Gastrocnemius medialis (tissue), 4 donors: Measurements from ENCODE around the gene FZD10. TPM values are rescaled to one million over a fixed set of nuclear protein-coding genes. Genes with fewer than 3 reads are reported as not detected.

Experiments
- ATAC-seq, 2 donors: fragments of 150-250 bp; one replicate each; pipeline ENCODE4 v1.9.1; 2016
- DNase-seq, 2 donors: peaks; one replicate each; pipeline ENCODE4 v3.0.0-alpha.2; 2019
- H3K27ac ChIP-seq, 4 donors: fragments of 200-600 bp; sonication (generic); 1 replicate in 1 of 4; 2 replicates in 3 of 4; pipeline ENCODE4 v1.5.1; 2016 to 2018; ENCODE audit warnings: mild to moderate bottlenecking in 2 of 4, moderate library complexity in 1 of 4
- H3K27me3 ChIP-seq, 3 donors: fragments of 200-600 bp; sonication (generic) in 2 of 3; 1 replicate in 1 of 3; 2 replicates in 2 of 3; pipeline versions ENCODE4 v1.5.1 to v1.6.0; 2016 to 2019; ENCODE audit warnings: mild to moderate bottlenecking in 1 of 3, moderate library complexity in 1 of 3
- H3K36me3 ChIP-seq, 2 donors: fragments of 200-600 bp; sonication (generic) in 1 of 2; one replicate each; pipeline ENCODE4 v1.5.1; 2017 to 2018
- H3K4me1 ChIP-seq, 2 donors: fragments of 200-600 bp; sonication (generic) in 1 of 2; one replicate each; pipeline ENCODE4 v1.5.1; 2016 to 2017; ENCODE audit warnings: mild to moderate bottlenecking in 2 of 2
- H3K4me3 ChIP-seq, 4 donors: fragments of 200-600 bp; sonication (generic) in 3 of 4; 1 replicate in 1 of 4; 2 replicates in 3 of 4; pipeline ENCODE4 v1.5.1; 2016 to 2019; ENCODE audit warnings: mild to moderate bottlenecking in 2 of 4
- H3K9me3 ChIP-seq, 3 donors: fragments of 200-600 bp; sonication (generic) in 2 of 3; 1 replicate in 1 of 3; 2 replicates in 2 of 3; pipeline ENCODE4 v1.5.1; 2016 to 2019
- POLR2A ChIP-seq, 2 donors: fragments of 450-650 bp; IDR thresholded peaks; one replicate each; pipeline ENCODE4 v1.6.1; 2017; ENCODE audit warnings: antibody characterized with exemption in 2 of 2, mild to moderate bottlenecking in 2 of 2, moderate library complexity in 2 of 2
- in situ Hi-C, 4 donors: fragments of 200-750 bp; cut with MboI; loops; one replicate each; pipeline versions ENCODE4 v1.15.0 to v1.8.0; 2017; ENCODE audit warnings: low sequenced_read_pairs in 4 of 4
- intact Hi-C: fragments of 100-400 bp; cut with DNase I; formaldehyde crosslinking; loops from one replicate; pipeline ENCODE4 v1.15.1; 2023; ENCODE audit warnings: low total_unique reads
- total RNA-seq, 4 donors: library from RNA; depleted of rRNA; stranded (reverse); fragments of >200 nt; gene quantifications; one replicate each; pipeline versions ENCODE4 v1.1.0 to v1.2.3, GENCODE V29; 2016
- TF ChIP-seq, protein P1 (sequence below), 5 experiments: fragments of 450-650 bp in 3 of 5; fragments of 200-600 bp in 2 of 5; sonication (generic) in 2 of 5; IDR thresholded peaks in 4 of 5; conservative IDR thresholded peaks in 1 of 5; 1 replicate in 4 of 5; 2 replicates in 1 of 5; pipeline ENCODE4 v1.5.1; 2016 to 2019; ENCODE audit warnings: antibody characterized with exemption in 5 of 5, mild to moderate bottlenecking in 3 of 5, moderate library complexity in 3 of 5

Gene FZD10
- total RNA-seq, 4 donors from 2014 or later: 0.15 to 2.3 (median 1.1) TPM; not detected in 1

- no peak for DNase-seq
- no peak for ATAC-seq
- H3K9me3 ChIP-seq: no peaks in the 10 kb centered on the region
- no peaks in the 10 kb centered on the region for H3K27me3 ChIP-seq
- no peaks in the 10 kb centered on the region for H3K4me1 ChIP-seq
- H3K4me3 ChIP-seq: no peak overlapping the region
- intact Hi-C loops (no loop called here), in situ Hi-C loops (no loop called here)
- no peak for TF ChIP-seq POLR2A (IDR thresholded peaks at IDR 0.05)
- TF ChIP-seq, protein P1, sequence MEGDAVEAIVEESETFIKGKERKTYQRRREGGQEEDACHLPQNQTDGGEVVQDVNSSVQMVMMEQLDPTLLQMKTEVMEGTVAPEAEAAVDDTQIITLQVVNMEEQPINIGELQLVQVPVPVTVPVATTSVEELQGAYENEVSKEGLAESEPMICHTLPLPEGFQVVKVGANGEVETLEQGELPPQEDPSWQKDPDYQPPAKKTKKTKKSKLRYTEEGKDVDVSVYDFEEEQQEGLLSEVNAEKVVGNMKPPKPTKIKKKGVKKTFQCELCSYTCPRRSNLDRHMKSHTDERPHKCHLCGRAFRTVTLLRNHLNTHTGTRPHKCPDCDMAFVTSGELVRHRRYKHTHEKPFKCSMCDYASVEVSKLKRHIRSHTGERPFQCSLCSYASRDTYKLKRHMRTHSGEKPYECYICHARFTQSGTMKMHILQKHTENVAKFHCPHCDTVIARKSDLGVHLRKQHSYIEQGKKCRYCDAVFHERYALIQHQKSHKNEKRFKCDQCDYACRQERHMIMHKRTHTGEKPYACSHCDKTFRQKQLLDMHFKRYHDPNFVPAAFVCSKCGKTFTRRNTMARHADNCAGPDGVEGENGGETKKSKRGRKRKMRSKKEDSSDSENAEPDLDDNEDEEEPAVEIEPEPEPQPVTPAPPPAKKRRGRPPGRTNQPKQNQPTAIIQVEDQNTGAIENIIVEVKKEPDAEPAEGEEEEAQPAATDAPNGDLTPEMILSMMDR (IDR thresholded peaks at IDR 0.05 in 4 of 5, conservative IDR thresholded peaks at IDR 0.05 in 1 of 5): no peak
- H3K36me3 ChIP-seq: no peaks in the 10 kb centered on the region
- H3K27ac ChIP-seq: no peak overlapping the region
Measured at GRCh38 chr12:130195776-130196175, 33.5 kb downstream of the FZD10 start.

DNA sequence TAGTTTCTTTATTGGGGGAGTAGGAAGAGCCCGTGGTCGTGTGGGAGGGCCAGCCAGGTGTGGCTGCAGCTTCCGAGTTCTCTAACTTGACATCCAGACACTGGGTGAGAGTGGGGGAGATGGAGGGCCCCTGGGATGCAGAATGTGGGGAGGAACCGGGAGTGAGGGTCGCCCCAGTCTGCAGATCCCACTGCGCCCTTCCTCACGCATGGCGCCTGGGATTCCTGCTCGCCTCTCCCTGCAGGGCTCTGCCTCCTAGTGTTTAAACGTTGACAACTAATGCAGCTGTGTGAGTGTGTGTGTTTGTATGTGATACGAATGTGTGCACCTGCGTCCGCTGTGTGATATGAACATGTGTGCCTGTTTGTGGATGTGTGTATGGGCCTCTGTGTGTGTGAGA, 34.6 kb downstream of the FZD10 start:
- ATAC-seq (no peak), DNase-seq (no peak)
- H3K27ac ChIP-seq: no peak overlapping the region
- H3K36me3 ChIP-seq: no peaks in the 10 kb centered on the region
- H3K27me3 ChIP-seq: no peaks in the 10 kb centered on the region
- in situ Hi-C loops: no loop called here
- H3K4me3 ChIP-seq: no peak overlapping the region
- intact Hi-C loops: no loop called here
- TF ChIP-seq, protein P1 (IDR thresholded peaks at IDR 0.05 in 4 of 5, conservative IDR thresholded peaks at IDR 0.05 in 1 of 5): no peak
- no peak for TF ChIP-seq POLR2A (IDR thresholded peaks at IDR 0.05)
- H3K4me1 ChIP-seq: no peaks in the 10 kb centered on the region
- no peaks in the 10 kb centered on the region for H3K9me3 ChIP-seq

DNA sequence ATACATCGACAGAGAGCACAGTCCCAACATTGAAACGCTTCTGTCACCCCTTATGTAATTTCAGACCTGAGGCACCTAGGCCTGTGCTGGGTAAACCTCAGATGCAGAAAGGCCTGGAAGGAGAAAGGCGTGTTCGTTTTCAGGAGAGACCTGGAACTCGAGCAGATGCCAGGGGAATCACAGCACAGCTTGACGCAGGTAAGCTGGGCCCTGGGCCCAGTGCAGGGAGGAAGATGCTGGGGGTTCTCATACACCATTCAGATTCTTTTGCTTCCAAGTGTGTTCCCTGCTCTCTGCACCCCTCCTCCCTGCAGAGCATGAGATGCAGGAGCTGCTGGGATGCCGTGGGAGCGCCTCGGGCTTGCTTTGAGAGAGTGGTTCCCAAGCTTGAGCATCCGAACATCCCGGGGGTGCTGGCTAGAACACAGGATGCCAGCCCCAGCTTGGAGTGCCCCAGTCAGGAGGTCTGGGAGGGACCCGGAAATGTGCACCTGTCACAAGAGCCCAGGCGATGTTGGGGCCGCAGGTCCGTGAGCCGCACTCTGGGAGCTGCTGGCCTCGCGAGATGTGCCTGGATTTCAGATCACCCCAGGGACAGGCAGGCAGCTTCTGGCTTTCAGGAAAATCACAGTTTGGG, 35.9 kb downstream of the FZD10 start:
- no peak for TF ChIP-seq POLR2A (IDR thresholded peaks at IDR 0.05)
- TF ChIP-seq, protein P1 (IDR thresholded peaks at IDR 0.05 in 4 of 5, conservative IDR thresholded peaks at IDR 0.05 in 1 of 5): no peak
- intact Hi-C loops: no loop called here
- no peaks in the 10 kb centered on the region for H3K4me1 ChIP-seq
- H3K9me3 ChIP-seq: no peaks in the 10 kb centered on the region
- H3K27ac ChIP-seq: no peak overlapping the region
- no peaks in the 10 kb centered on the region for H3K36me3 ChIP-seq
- ATAC-seq: no peak
- in situ Hi-C loops: no loop called here
- no peaks in the 10 kb centered on the region for H3K27me3 ChIP-seq
- DNase-seq: no peak
- H3K4me3 ChIP-seq: no peak overlapping the region

DNA sequence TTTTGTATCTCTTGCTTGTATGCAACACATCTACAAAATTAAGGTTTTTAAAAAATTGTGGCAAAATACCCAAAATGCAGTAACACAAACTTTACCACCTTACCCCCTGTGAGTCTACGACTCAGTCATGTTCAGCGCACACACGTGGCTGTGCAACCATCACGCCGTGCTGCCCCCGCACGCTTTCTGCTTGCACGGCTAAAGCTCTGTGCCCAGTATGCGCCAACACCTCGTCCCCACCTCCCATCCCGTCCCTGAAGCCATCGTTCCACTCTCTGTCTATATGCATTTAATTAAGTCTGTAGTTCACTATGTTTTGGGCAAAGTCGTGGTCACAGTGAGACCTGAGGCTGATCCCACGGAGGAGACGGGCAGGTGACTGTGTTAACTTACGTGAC, 36.4 kb downstream of the FZD10 start:
- in situ Hi-C loops: no loop called here
- Histone ChIP-seq H3K27ac (no peak overlapping the region), H3K4me3 (no peak overlapping the region), H3K9me3 (no peaks in the 10 kb centered on the region), H3K36me3 (no peaks in the 10 kb centered on the region), H3K4me1 (no peaks in the 10 kb centered on the region), H3K27me3 (no peaks in the 10 kb centered on the region)
- DNase-seq (no peak), ATAC-seq (no peak)
- intact Hi-C loops: no loop called here
- TF ChIP-seq, protein P1 (IDR thresholded peaks at IDR 0.05 in 4 of 5, conservative IDR thresholded peaks at IDR 0.05 in 1 of 5): no peak
- no peak for TF ChIP-seq POLR2A (IDR thresholded peaks at IDR 0.05)
